Activated CD8-positive, alpha-beta memory T cell treated with anti-CD3 and anti-CD28 coated beads, Interleukin-2, amount 10 ng/mL, durations not matched to agents 7 days and 5 days (primary cell): ENCODE results near the gene PSMF1. TPM values are rescaled to one million over a fixed set of nuclear protein-coding genes. Genes with fewer than 3 reads are reported as not detected.
"Not testable (repeated sequence)": the region's sequence is repeated elsewhere in the genome, so short reads cannot be mapped to it uniquely, and the experiment has no call there.

ENCODE experiments used
- ATAC-seq: fragments of 150-1000 bp; cut with Tn5 transposase; one replicate; pipeline ENCODE4 v1.10.0; 2021; ENCODE audit warnings: moderate library complexity
- CTCF ChIA-PET: fragments of 350-600 bp; sonication (Branson Sonifier 250); formaldehyde crosslinking; loops from one replicate; lab custom pipeline; 2021; ENCODE audit warnings: antibody characterized with exemption; lab: Charles Lee
- DNase-seq: peaks from one replicate; pipeline ENCODE4 v3.0.0-alpha.2; 2020
- H3K27ac Mint-ChIP-seq: one replicate; pipeline ENCODE4 v1.8.0; 2021; ENCODE audit warnings: mild to moderate bottlenecking, mixed read lengths
- H3K27me3 Mint-ChIP-seq: one replicate; pipeline ENCODE4 v1.8.0; 2021; ENCODE audit warnings: mixed read lengths
- H3K36me3 Mint-ChIP-seq: one replicate; pipeline ENCODE4 v1.8.0; 2021; ENCODE audit warnings: mild to moderate bottlenecking, mixed read lengths
- H3K4me1 Mint-ChIP-seq: one replicate; pipeline ENCODE4 v1.8.0; 2021; ENCODE audit warnings: mixed read lengths
- H3K4me3 Mint-ChIP-seq: one replicate; pipeline ENCODE4 v1.8.0; 2021; ENCODE audit warnings: mild to moderate bottlenecking, moderate library complexity, mixed read lengths
- H3K9me3 Mint-ChIP-seq: one replicate; pipeline ENCODE4 v1.8.0; 2022; ENCODE audit warnings: low read depth, mixed read lengths
- total RNA-seq, 2 experiments: library from RNA; stranded (reverse); gene quantifications; one replicate each; pipeline ENCODE4 v1.2.3, GENCODE V29; 2021

The PSMF1 gene
- total RNA-seq, 2 experiments from 2014 or later, result 146 to 147 TPM

- H3K4me1 Mint-ChIP-seq, result no peaks in the 10 kb centered on the region
- peaks cover 13% of the 10 kb centered on the region for H3K27me3 Mint-ChIP-seq
- no peak overlapping the region for H3K27ac Mint-ChIP-seq
- no peak overlapping the region for H3K4me3 Mint-ChIP-seq
- CTCF ChIA-PET, result interaction anchor here (0.9 to 1.6 kb wide), 3 partner anchors 8 to 298 kb away, joined by 3 to 6 read pairs (median 5); no protein-coding TSS in a partner anchor
- H3K9me3 Mint-ChIP-seq, result no peaks in the 10 kb centered on the region
- DNase-seq (no peak), ATAC-seq (no peak)
- H3K36me3 Mint-ChIP-seq, result no peaks in the 10 kb centered on the region
Observed at GRCh38 chr20:1205802-1206201, 87.4 kb downstream of the PSMF1 start.

DNA sequence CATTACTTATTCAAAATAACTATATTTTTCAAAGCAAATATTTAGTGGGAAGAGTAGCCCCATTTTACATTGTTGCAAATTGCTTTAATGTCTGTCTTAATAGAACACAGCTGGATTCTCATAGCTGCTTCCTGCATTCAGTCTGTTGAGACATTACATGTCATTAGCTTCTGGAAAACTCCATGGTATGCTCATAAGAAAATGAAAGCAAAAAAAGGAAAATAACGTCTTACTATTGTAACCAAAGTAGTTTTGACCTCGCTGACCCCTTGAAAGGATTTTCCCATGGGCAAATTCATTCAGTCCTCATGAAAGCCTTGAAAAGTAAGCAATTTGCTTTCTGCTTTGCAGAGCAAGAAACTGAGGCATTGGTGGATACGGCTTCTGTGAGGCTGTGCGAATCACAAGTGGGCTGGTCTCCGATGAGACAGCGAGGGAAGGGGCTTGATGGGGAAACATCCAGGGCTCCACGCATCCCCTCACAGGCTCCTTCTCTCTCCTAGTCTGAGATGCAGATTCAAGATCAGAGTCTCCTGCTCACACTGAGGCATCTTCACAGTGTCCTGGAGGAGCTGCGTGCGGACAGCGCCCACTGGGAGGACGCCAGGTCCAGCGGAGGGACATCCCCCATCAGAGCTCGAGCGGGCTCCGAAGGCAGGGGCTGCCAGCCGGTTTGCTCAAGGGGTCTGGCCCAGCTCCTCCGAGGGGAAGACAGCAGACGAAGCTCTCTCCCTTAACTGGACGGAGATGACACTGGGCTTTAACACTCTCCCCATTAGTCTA is 88.2 kb downstream of the PSMF1 start:
- H3K36me3 Mint-ChIP-seq, result no peaks in the 10 kb centered on the region
- H3K27ac Mint-ChIP-seq, result no peak overlapping the region
- CTCF ChIA-PET, result interaction anchor here (1.3 to 1.6 kb wide), 2 partner anchors 7 to 98 kb away, joined by 5 to 6 read pairs; no protein-coding TSS in a partner anchor
- ATAC-seq (no peak), DNase-seq (no peak)
- peaks cover 13% of the 10 kb centered on the region for H3K27me3 Mint-ChIP-seq
- H3K4me3 Mint-ChIP-seq, result no peak overlapping the region
- no peaks in the 10 kb centered on the region for H3K4me1 Mint-ChIP-seq
- H3K9me3 Mint-ChIP-seq, result no peaks in the 10 kb centered on the region

- H3K9me3 Mint-ChIP-seq, result no peaks in the 10 kb centered on the region
- H3K27ac Mint-ChIP-seq, result no peak overlapping the region
- peaks cover 13% of the 10 kb centered on the region for H3K27me3 Mint-ChIP-seq
- DNase-seq, result no peak
- peaks cover under 1% of the 10 kb centered on the region for H3K4me1 Mint-ChIP-seq
- H3K4me3 Mint-ChIP-seq, result no peak overlapping the region
- no peak for ATAC-seq
- CTCF ChIA-PET, result interaction anchor here (1.8 kb wide), 2 partner anchors 252 to 296 kb away, joined by 4 read pairs; no protein-coding TSS in a partner anchor
- H3K36me3 Mint-ChIP-seq, result no peaks in the 10 kb centered on the region
Observed at GRCh38 chr20:1207293-1207878, 89.0 kb downstream of the PSMF1 start.

DNA sequence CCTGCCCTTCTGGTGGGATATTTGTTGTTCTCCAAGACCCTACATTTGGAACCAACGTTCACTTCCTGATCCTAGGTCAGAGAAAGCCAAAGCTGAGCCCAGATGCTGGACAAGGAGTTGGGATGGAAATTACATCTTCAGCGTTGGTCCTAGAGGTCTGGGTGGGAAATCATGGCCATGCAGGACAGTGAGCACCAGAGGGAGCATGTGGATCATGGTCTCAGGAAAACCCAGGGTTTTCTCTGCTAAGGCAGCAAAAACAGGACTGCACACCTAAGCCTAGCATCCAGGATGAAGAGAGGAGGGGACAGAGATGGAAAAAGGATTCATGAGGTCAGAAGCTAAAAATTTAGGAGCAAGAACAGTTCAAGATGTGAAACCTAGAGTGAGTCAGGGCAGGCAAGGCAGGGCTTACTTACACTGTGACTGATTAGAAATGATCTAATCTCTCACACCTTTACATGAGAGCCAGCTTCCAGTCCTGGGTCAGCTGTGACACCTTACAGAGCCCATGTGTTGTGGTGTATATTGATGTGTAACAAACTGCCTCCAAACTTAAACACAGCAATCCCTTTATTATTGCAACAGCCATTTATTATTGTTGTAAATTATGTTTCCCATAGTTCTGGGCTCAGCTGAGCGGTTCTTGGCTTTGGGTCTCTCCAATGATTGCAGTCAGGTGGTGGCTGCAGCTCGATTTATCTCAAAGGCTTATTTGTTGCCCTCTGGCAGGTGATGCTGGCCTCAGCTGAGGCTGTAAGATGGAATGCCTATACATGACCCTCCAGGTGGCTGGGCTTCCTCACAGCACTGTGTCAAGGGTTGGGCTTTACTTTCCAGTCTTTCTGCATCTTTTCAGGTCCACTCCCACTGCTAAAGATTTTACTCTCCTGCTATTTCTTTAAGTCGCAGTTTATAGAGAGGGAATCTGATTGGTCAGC is 91.3 kb downstream of the PSMF1 start:
- Mint-ChIP-seq H3K27me3 (peaks cover 15% of the 10 kb centered on the region), H3K4me3 (no peak overlapping the region), H3K36me3 (no peaks in the 10 kb centered on the region), H3K9me3 (no peaks in the 10 kb centered on the region), H3K27ac (no peak overlapping the region), H3K4me1 (peaks cover 15% of the 10 kb centered on the region)
- CTCF ChIA-PET, result interaction anchor here (0.8 to 7.1 kb wide), 6 partner anchors 13 to 391 kb away, joined by 3 to 44 read pairs (median 3); no protein-coding TSS in a partner anchor
- ATAC-seq, result no peak
- no peak for DNase-seq

- Mint-ChIP-seq H3K27ac (no peak overlapping the region), H3K4me1 (peaks cover 22% of the 10 kb centered on the region), H3K9me3 (no peaks in the 10 kb centered on the region), H3K36me3 (no peaks in the 10 kb centered on the region), H3K4me3 (no peak overlapping the region), H3K27me3 (peaks cover 15% of the 10 kb centered on the region)
- CTCF ChIA-PET, result interaction anchor here (0.8 to 7.1 kb wide), 6 partner anchors 25 to 392 kb away, joined by 3 to 44 read pairs (median 3); no protein-coding TSS in a partner anchor
- no peak for ATAC-seq
- no peak for DNase-seq
Observed at GRCh38 chr20:1210501-1210900, 92.1 kb downstream of the PSMF1 start.

- H3K4me3 Mint-ChIP-seq, result no peak overlapping the region
- H3K9me3 Mint-ChIP-seq, result no peaks in the 10 kb centered on the region
- H3K27me3 Mint-ChIP-seq, result peaks cover 15% of the 10 kb centered on the region
- no peak for DNase-seq
- CTCF ChIA-PET, result interaction anchor here (0.6 to 7.1 kb wide), 14 partner anchors 9 to 512 kb away, joined by 3 to 44 read pairs (median 5); partner anchors contain the start of genes C20orf202, FAM110A and RAD21L1
- H3K27ac Mint-ChIP-seq, result no peak overlapping the region
- H3K36me3 Mint-ChIP-seq, result no peaks in the 10 kb centered on the region
- H3K4me1 Mint-ChIP-seq, result peaks cover 31% of the 10 kb centered on the region
- ATAC-seq, result no peak
Observed at GRCh38 chr20:1212023-1212422, 93.6 kb downstream of the PSMF1 start.

DNA sequence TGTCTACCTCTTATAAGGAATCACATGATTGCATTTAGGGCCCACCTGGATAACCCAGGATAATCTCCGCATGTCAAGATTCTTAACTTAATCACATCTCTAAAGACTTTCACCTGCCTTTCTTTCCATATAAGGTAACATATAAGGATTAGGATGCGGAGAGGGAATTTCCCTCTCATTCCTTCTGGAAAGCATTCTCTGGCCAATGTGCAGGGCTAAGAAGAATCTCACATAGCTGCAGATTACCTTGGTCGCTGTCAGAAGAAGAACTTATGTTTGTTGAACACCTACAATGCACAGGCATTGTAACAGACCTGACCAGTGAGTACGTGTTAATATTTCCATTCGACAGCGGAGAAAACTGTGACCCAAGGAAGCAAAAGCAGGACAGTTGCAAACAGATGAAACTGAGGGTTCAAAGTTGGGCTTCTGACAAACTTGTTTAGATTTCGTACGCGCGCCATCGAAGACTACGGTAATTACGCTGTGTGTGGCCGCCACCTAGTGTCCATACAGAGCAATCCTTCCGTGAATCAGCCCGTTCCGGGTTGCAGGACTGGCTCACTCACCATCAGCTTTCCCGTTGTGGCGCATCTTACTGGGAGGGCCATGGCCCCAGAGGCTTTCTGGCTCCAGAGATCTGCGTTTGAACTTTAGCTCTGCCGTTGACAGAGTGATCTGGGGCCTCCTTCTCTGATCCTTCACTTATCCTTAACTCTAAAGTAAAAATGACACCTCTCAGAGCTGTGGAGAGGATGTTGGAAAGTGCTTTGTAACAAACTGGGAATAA is 94.4 kb downstream of the PSMF1 start:
- Mint-ChIP-seq H3K4me1 (peaks cover 31% of the 10 kb centered on the region), H3K36me3 (no peaks in the 10 kb centered on the region), H3K9me3 (no peaks in the 10 kb centered on the region), H3K27me3 (peaks cover 21% of the 10 kb centered on the region), H3K27ac (no peak overlapping the region), H3K4me3 (no peak overlapping the region)
- DNase-seq (peak; percentile 83), ATAC-seq (peak; percentile 96)
- CTCF ChIA-PET, result interaction anchor here (0.6 to 7.1 kb wide), 31 partner anchors 7 to 513 kb away, joined by 3 to 44 read pairs (median 4); partner anchors contain the start of genes C20orf202, FAM110A and RAD21L1

DNA sequence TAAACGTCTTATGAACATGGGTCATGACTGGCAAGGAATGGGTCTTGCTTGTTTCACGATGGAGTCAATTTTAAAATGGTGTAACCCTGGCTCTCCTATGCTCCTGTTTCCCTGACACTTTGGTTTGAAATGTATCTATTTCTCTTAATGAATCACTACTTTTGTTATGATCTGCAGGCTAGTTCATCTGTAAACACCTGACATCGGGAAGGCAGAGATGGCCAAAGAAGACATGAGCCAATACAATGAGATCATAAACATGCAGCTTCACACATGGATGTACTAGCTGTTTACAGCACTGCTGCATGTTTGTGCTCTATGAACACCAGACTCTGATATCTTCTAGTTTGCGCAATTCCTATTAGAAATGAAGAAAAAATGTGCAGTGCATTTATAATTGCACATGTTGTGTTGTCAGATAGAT is 96.4 kb downstream of the PSMF1 start:
- no peaks in the 10 kb centered on the region for H3K36me3 Mint-ChIP-seq
- H3K27ac Mint-ChIP-seq, result no peak overlapping the region
- DNase-seq (no peak), ATAC-seq (no peak)
- H3K4me1 Mint-ChIP-seq, result peaks cover 31% of the 10 kb centered on the region
- peaks cover 27% of the 10 kb centered on the region for H3K27me3 Mint-ChIP-seq
- H3K9me3 Mint-ChIP-seq, result no peaks in the 10 kb centered on the region
- CTCF ChIA-PET, result interaction anchor here (0.6 to 7.1 kb wide), 6 partner anchors 11 to 397 kb away, joined by 3 to 44 read pairs (median 5); partner anchors contain the start of genes C20orf202 and FAM110A
- no peak overlapping the region for H3K4me3 Mint-ChIP-seq

DNA sequence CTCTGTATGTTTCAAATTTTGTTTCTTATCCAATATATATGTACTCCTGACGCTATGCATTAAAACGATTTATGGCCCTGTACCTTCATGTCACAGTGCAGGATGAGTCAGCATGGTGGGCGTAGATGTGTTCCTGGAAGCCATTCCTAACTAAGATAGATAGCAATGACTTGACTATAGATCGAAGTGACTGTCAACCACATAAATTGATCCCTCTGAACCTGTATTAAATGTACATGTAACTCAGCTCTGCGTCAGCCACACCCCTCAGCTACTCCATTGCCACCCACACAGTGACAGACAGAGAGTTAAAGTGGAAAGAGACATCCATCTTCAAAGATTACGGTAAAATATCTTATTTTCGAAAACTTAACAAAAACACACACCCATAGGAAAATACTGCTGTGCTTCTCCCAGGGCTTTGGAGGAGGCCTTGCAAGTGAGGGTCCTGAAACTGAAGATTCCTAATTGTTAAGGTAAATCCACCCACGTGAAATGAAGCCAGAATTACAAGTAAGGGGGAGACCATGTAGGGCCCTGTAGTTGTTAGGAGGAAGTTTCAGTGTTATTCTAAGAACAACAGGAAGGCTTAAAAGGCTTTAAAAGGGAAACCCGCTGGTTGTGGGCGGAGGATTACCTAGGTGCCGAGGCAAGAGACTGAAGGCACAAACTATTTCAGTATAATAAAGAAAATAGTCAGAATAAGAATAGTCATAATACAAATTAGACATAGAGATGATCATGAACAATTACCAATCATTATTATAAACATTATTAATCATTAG is 97.2 kb downstream of the PSMF1 start:
- DNase-seq, result peak; percentile 55
- Mint-ChIP-seq H3K27ac (peak overlapping the region; percentile 81), H3K4me1 (peaks cover 31% of the 10 kb centered on the region), H3K36me3 (no peaks in the 10 kb centered on the region), H3K27me3 (peaks cover 30% of the 10 kb centered on the region), H3K4me3 (peak overlapping the region; percentile 16), H3K9me3 (no peaks in the 10 kb centered on the region)
- ATAC-seq, result peak; percentile 48
- CTCF ChIA-PET, result interaction anchor here (0.6 to 1.5 kb wide), 4 partner anchors 11 to 397 kb away, joined by 3 read pairs; partner anchors contain the start of genes C20orf202, FAM110A and RAD21L1

DNA sequence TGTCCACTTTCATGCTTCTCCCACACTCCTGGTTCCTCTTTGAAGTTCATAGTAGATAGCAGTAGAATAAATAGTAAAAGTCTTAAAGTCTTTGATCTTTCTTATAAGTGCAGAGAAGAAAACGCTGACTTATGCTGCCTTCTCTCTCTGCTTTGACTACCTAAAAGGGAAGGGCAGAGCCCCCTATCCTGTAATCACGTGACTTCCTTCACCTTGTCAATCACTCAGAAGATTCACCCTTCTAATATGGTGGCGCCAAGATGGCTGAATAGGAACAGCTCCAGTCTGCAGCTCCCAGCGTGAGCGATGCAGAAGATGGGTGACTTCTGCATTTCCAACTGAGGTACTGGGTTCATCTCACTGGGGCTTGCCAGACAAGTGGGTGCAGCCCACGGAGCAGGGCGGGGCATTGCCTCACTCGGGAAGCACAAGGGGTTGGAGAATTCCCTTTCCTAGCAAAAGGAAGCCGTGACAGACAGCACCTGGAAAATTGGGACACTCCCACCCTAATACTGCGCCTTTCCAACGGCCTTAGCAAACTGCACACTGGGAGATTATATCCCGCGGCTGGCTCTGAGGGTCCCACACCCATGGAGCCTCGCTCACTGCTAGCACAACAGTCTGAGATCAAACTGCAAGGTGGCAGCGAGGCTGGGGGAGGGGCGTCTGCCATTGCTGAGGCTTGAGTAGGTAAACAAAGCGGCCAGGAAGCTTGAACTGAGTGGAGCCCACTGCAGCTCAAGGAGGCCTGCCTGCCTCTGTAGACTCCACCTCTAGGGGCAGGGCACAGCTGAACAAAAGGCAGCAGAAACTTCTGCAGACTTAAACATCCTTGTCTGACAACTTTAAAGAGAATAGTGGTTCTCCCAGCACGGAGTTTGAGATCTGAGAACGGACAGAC is 98.4 kb downstream of the PSMF1 start:
- not testable (repeated sequence) for H3K36me3 Mint-ChIP-seq, H3K4me3 Mint-ChIP-seq, H3K9me3 Mint-ChIP-seq, H3K27ac Mint-ChIP-seq, ATAC-seq, DNase-seq
- Mint-ChIP-seq H3K27me3 (peaks cover 38% of the 10 kb centered on the region), H3K4me1 (peaks cover 31% of the 10 kb centered on the region)
- CTCF ChIA-PET, result interaction anchor here (0.9 to 1.3 kb wide), 2 partner anchors 9 to 260 kb away, joined by 3 read pairs; partner anchors contain the start of gene RAD21L1
